ENCODE data around the gene WNK4.

GRCh38 chr17:42774066-42774745, 6.2 kb upstream of the WNK4 start:
- TF ChIP-seq CTCF (conservative IDR thresholded peaks at IDR 0.05 in 1 of 2, IDR thresholded peaks at IDR 0.05 in 1 of 2; ENCODE audit: low read depth in 1 of 2, low read length in 2 of 2) (no peak), EZH2 (IDR thresholded peaks at IDR 0.05; ENCODE audit: low read length, missing control alignments) (no peak)

Data from fibroblast of lung (primary cell).